Adipocyte (in vitro differentiated cells): ENCODE results near the gene ERCC8.
"Not testable (repeated sequence)": the region's sequence is repeated elsewhere in the genome, so short reads cannot be mapped to it uniquely, and the experiment has no call there.

Experiments used
- DNase-seq: peaks from one replicate; pipeline ENCODE4 v3.0.0-alpha.2; 2015; ENCODE audit warnings: low read depth
- H3K27me3 ChIP-seq: replicated peaks from 2 replicates; pipeline ENCODE4 v1.7.0; 2013; ENCODE audit warnings: mild to moderate bottlenecking, low read length, moderate library complexity; ENCODE audit not compliant: control insufficient read depth, insufficient read depth
- H3K36me3 ChIP-seq: 2 replicates; pipeline ENCODE4 v1.7.0; 2013; ENCODE audit warnings: low read length, mild to moderate bottlenecking, moderate library complexity; ENCODE audit not compliant: control insufficient read depth, insufficient read depth, severe bottlenecking
- H3K4me1 ChIP-seq: 2 replicates; pipeline ENCODE4 v1.7.0; 2013; ENCODE audit warnings: mild to moderate bottlenecking, low read length, moderate library complexity; ENCODE audit not compliant: control insufficient read depth, insufficient read depth
- H3K4me3 ChIP-seq: 2 replicates; pipeline ENCODE4 v1.7.0; 2013; ENCODE audit warnings: mild to moderate bottlenecking, low read length, moderate library complexity
- H3K9ac ChIP-seq: 2 replicates; pipeline ENCODE4 v1.7.0; 2013; ENCODE audit warnings: mild to moderate bottlenecking, low read length, moderate library complexity
- H3K9me3 ChIP-seq: 2 replicates; pipeline ENCODE4 v1.7.0; 2013; ENCODE audit warnings: mild to moderate bottlenecking, low read length, moderate library complexity; ENCODE audit not compliant: control insufficient read depth

Gene ERCC8

DNA sequence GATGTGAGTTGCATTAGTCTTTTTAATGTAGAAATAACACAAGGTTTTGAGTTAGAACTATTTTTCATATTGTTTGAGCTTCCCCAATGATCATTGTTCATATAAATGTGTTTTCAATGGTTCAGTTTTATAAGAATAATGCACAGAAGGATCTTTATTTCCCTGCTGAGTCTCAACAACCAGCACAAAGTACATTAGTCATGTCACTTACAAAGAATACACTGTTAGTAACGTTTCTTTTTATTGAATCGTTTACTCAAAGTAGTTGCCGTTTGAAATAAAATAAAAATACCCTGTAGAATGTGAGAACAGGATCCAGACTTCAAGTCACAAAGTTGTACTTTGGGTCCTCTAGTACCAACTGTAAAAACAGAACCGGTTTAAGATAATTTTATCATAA lies 41.5 kb downstream of the ERCC8 start:
- Histone ChIP-seq H3K4me3 (no peak overlapping the region), H3K27me3 (no peaks in the 10 kb centered on the region), H3K9me3 (no peaks in the 10 kb centered on the region), H3K9ac (no peak overlapping the region), H3K4me1 (no peaks in the 10 kb centered on the region), H3K36me3 (peaks cover 8% of the 10 kb centered on the region)
- no peak for DNase-seq

GRCh38 chr5:60896991-60897390 lies 47.9 kb downstream of the ERCC8 start:
- H3K36me3 ChIP-seq = peaks cover 55% of the 10 kb centered on the region
- H3K9ac ChIP-seq = no peak overlapping the region
- no peak for DNase-seq

GRCh38 chr5:60893521-60893920 lies 51.3 kb downstream of the ERCC8 start:
- Histone ChIP-seq H3K9me3 (no peaks in the 10 kb centered on the region), H3K4me3 (no peak overlapping the region), H3K4me1 (no peaks in the 10 kb centered on the region), H3K36me3 (peaks cover 66% of the 10 kb centered on the region), H3K9ac (no peak overlapping the region), H3K27me3 (no peaks in the 10 kb centered on the region)
- no peak for DNase-seq

More at GRCh38 chr5:60896991-60897390, 47.9 kb downstream of the ERCC8 start:
- Histone ChIP-seq H3K9me3 (no peaks in the 10 kb centered on the region), H3K4me1 (no peaks in the 10 kb centered on the region), H3K4me3 (no peak overlapping the region), H3K27me3 (no peaks in the 10 kb centered on the region)

DNA sequence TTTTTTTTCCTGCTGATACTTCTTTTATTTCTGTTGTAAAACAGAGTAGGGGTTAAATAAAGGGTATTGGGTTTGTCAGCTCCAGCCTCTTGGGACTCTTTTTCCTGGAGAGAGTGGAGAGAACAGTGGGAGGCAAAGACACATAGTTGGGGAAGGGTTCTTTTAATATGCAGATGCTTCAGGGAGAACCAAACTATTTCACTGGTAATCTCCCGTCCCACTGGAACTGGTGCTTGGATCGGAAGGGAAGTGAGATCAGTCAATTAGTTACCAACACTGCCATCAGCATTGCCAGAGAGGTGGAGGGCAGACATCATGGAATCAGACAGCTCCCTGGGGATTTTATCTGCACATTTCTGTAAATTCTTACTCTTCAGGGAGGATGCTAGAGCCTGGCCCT lies 53.2 kb downstream of the ERCC8 start:
- no peak overlapping the region for H3K9ac ChIP-seq
- H3K36me3 ChIP-seq = peaks cover 50% of the 10 kb centered on the region

DNA sequence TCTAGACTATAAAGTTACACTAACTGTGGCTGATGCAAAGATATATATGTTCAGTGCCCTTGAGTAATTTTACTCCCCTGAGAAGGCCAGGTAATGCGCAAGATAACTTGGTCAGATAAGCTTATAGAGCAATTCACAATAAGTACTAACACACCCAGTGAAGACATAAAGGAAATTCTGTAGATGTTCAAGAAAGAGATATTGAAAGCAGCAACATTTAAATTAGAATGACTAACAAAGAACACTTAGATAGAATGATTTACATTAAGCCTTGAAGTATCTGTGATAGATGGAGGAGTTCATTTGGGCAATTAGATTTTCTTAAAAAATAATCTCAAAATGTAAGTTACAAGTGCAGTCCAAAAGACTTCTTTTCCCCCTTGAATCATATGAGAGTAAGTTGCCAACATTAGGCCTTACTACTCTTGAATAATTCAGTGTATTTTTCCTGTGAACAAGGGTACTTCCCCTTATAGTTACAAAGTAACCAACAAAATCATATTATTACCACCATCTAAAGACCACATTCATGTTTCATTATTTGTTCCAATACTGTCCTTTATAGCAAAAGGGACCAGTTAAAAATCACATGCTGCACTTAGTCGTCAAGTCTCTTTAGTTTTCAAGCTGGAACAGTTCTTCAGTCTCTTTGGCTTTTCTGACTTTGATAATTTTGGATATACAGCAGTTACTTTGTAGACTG lies 56.4 kb downstream of the ERCC8 start:
- no peaks in the 10 kb centered on the region for H3K4me1 ChIP-seq
- H3K9me3 ChIP-seq = no peaks in the 10 kb centered on the region
- H3K36me3 ChIP-seq = peaks cover 36% of the 10 kb centered on the region
- H3K27me3 ChIP-seq = no peaks in the 10 kb centered on the region
- no peak for DNase-seq
- H3K9ac ChIP-seq = no peak overlapping the region
- H3K4me3 ChIP-seq = no peak overlapping the region

More for the DNA sequence above, 53.2 kb downstream of the ERCC8 start:
- H3K4me3 ChIP-seq = no peak overlapping the region
- DNase-seq = no peak
- H3K4me1 ChIP-seq = no peaks in the 10 kb centered on the region
- H3K9me3 ChIP-seq = no peaks in the 10 kb centered on the region
- H3K27me3 ChIP-seq = no peaks in the 10 kb centered on the region

GRCh38 chr5:60887746-60888145 lies 57.1 kb downstream of the ERCC8 start:
- no peak for DNase-seq
- Histone ChIP-seq H3K9ac (no peak overlapping the region), H3K27me3 (no peaks in the 10 kb centered on the region), H3K4me1 (no peaks in the 10 kb centered on the region), H3K36me3 (peaks cover 29% of the 10 kb centered on the region), H3K4me3 (no peak overlapping the region), H3K9me3 (no peaks in the 10 kb centered on the region)

DNA sequence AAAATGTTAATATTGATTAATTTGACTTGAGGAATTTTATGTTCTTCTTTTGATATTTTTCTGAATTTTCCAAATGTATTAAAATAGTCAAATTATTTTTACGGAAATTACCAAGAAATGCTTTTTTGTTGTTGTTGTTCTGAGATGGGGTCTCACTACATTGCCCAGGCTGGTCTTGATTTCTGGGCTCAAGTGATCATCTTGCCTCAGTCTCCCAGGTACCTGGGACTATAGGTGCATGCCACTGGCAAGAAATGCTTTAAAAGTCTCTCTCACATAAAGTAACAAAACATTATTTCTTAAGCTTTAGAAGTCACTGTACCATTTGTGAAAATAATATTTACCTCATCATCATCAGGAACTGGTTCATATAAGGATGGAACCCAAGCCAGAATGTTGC lies 57.8 kb downstream of the ERCC8 start:
- no peak for DNase-seq
- Histone ChIP-seq H3K4me3 (no peak overlapping the region), H3K36me3 (peaks cover 24% of the 10 kb centered on the region)

DNA sequence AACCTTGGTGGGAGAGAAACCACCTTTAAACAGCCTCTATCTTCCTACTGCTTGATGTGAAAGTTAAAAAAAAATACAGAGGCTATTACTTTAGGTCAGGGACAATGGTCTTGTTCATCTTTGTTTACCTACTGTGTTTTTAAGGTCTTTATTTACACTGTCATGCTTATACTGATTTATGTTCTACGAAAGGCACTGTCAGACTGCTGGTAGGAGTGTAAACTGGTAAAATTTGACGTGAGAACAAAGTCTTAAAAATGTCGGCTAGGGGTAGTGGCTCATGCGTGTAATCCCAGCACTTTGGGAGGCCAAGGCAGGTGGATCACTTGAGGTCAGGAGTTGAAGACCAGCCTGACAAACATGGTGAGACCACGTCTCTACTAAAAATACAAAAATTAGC lies 58.7 kb downstream of the ERCC8 start:
- Histone ChIP-seq H3K27me3 (no peaks in the 10 kb centered on the region), H3K9me3 (no peaks in the 10 kb centered on the region), H3K4me3 (no peak overlapping the region), H3K36me3 (peaks cover 23% of the 10 kb centered on the region), H3K9ac (no peak overlapping the region), H3K4me1 (no peaks in the 10 kb centered on the region)
- no peak for DNase-seq

More for the DNA sequence above, 57.8 kb downstream of the ERCC8 start:
- H3K4me1 ChIP-seq = no peaks in the 10 kb centered on the region
- H3K9ac ChIP-seq = no peak overlapping the region
- no peaks in the 10 kb centered on the region for H3K9me3 ChIP-seq
- H3K27me3 ChIP-seq = no peaks in the 10 kb centered on the region

GRCh38 chr5:60883229-60883628 lies 61.6 kb downstream of the ERCC8 start:
- Histone ChIP-seq H3K27me3 (no peaks in the 10 kb centered on the region), H3K9ac (no peak overlapping the region), H3K4me3 (no peak overlapping the region), H3K9me3 (no peaks in the 10 kb centered on the region), H3K36me3 (peaks cover 4% of the 10 kb centered on the region), H3K4me1 (no peaks in the 10 kb centered on the region)
- no peak for DNase-seq

GRCh38 chr5:60872892-60873291 lies 72.0 kb downstream of the ERCC8 start:
- Histone ChIP-seq H3K9me3 (peaks cover 9% of the 10 kb centered on the region), H3K4me3 (no peak overlapping the region), H3K36me3 (no peaks in the 10 kb centered on the region), H3K27me3 (no peaks in the 10 kb centered on the region), H3K4me1 (no peaks in the 10 kb centered on the region), H3K9ac (no peak overlapping the region)
- no peak for DNase-seq

DNA sequence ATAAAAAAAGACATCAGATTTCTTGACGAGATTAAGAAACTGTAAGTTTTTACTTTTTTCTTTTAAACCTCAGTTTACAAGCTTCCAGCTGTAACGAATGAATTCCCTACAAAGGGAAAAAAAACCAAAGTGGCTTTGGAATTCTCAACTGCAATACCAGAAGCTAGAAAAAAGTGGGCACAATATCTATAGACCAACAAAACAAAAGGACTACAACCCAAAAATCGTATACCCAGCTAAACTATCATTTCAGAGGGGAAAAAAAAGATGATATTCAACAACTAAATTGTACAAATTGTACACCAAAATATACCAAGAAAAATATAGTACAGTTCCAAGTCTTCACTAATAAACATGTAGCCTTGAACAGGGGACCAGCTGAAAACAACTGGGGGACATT lies 74.0 kb downstream of the ERCC8 start:
- Histone ChIP-seq H3K9ac (no peak overlapping the region), H3K9me3 (peaks cover 9% of the 10 kb centered on the region), H3K4me1 (no peaks in the 10 kb centered on the region), H3K36me3 (no peaks in the 10 kb centered on the region), H3K4me3 (no peak overlapping the region), H3K27me3 (no peaks in the 10 kb centered on the region)
- no peak for DNase-seq

DNA sequence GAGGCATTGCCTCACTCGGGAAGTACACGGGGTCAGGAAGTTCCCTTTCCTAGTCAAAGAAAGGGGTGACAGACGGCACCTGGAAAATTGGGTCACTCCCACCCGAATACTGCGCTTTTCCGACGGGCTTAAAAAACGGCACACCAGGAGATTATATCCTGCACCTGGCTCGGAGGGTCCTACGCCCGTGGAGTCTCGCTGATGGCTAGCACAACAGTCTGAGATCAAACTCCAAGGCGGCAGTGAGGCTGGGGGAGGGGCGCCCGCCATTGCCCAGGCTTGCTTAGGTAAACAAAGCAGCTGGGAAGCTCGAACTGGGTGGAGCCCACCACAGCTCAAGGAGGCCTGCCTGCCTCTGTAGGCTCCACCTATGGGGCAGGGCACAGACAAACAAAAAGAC lies 84.3 kb downstream of the ERCC8 start:
- H3K4me3 ChIP-seq, DNase-seq, H3K9me3 ChIP-seq, H3K36me3 ChIP-seq, H3K27me3 ChIP-seq, H3K4me1 ChIP-seq, H3K9ac ChIP-seq: not testable (repeated sequence)
